PFSK-1 (cell line): ENCODE results near the gene ADAMTS7.

Source experiments
- FOXP2 ChIP-seq: optimal IDR thresholded peaks from 2 replicates; pipeline ENCODE3; 2011; ENCODE audit warnings: borderline replicate concordance, control low read depth, inconsistent platforms; ENCODE audit not compliant: insufficient read depth; ENCODE audit errors: extremely low read length, extremely low read depth
- POLR2AphosphoS5 ChIP-seq: IDR thresholded peaks from 2 replicates; pipeline ENCODE4 v1.6.1; 2012; ENCODE audit warnings: low read depth, mild to moderate bottlenecking, control low read depth, low read length, moderate library complexity
- SIN3A ChIP-seq: IDR thresholded peaks from 2 replicates; pipeline ENCODE4 v1.6.1; 2012; ENCODE audit warnings: mild to moderate bottlenecking, low read length, moderate library complexity, borderline replicate concordance; ENCODE audit not compliant: insufficient read depth
- TAF1 ChIP-seq: IDR thresholded peaks from 2 replicates; pipeline ENCODE4 v1.6.1; 2012; ENCODE audit warnings: low read length, control low read depth, borderline replicate concordance; ENCODE audit not compliant: insufficient read depth
- TF ChIP-seq, protein P1 (sequence below), 2 experiments: IDR thresholded peaks; 2 replicates each; pipeline versions ENCODE4 v1.6.1 to v1.8.0; 2011 to 2012; ENCODE audit warnings: low read depth in 2 of 2, low read length in 2 of 2, control low read depth in 1 of 2, inconsistent platforms in 1 of 2, mild to moderate bottlenecking in 1 of 2, moderate library complexity in 1 of 2; ENCODE audit not compliant: insufficient read depth in 1 of 2

Gene ADAMTS7

DNA sequence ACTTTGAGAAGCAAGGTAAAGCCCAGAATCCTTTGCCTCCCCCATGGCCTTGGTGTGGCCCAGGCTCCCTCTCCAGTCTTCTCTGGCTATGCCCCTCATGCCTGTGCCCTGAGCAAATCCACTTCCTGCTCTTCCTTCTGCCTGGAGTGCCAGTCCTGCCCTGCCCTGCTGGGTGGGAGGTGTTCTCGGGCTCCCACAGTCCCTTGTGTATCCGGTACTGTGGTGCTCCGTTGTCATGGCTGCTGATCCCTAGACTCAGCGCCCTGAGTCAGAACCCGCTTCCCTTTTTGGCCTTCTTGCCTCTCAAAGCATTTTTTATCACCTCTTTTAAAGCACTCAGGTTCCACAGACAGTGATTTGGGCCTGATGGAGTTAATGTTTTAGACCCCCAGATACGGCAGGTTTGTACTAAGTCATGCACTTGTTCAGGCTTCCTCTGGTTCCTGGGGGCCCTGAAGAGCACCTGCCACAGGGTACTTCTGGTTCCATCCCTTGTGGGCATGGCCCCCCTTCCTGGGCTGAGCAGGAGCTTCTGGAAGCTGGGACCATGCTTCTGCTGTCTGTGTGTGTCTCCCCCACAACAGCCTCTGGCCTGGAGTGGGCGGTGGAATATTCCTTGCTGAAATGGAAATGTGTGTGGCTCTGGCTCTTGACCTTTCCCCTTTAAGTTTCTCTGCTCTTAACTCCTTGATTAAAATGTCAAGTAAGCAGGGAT lies 29.6 kb upstream of the ADAMTS7 start:
- no peak for TF ChIP-seq FOXP2
- TF ChIP-seq POLR2AphosphoS5 = no peak

DNA sequence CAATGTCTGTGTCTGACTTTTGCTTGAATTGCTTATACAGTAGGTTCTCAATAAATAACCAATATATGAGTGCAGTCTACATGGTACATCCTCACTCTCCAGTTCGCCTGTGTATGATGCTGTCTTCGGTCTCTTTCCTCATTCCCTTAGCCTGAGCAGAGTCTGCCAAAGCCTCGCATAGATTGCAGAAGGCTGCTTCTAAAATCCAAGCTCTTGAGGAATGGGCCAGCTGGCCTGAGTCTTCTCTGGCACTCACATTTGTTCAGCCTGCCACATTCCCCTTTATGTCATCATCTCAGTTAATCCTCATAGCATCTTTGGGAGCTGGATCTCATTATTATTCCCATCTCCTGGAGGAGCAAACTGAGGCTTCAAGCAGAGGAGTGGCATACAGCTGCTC lies 27.2 kb upstream of the ADAMTS7 start:
- TF ChIP-seq FOXP2 (no peak), POLR2AphosphoS5 (no peak), TAF1 (no peak), SIN3A (no peak)
- TF ChIP-seq, protein P1, sequence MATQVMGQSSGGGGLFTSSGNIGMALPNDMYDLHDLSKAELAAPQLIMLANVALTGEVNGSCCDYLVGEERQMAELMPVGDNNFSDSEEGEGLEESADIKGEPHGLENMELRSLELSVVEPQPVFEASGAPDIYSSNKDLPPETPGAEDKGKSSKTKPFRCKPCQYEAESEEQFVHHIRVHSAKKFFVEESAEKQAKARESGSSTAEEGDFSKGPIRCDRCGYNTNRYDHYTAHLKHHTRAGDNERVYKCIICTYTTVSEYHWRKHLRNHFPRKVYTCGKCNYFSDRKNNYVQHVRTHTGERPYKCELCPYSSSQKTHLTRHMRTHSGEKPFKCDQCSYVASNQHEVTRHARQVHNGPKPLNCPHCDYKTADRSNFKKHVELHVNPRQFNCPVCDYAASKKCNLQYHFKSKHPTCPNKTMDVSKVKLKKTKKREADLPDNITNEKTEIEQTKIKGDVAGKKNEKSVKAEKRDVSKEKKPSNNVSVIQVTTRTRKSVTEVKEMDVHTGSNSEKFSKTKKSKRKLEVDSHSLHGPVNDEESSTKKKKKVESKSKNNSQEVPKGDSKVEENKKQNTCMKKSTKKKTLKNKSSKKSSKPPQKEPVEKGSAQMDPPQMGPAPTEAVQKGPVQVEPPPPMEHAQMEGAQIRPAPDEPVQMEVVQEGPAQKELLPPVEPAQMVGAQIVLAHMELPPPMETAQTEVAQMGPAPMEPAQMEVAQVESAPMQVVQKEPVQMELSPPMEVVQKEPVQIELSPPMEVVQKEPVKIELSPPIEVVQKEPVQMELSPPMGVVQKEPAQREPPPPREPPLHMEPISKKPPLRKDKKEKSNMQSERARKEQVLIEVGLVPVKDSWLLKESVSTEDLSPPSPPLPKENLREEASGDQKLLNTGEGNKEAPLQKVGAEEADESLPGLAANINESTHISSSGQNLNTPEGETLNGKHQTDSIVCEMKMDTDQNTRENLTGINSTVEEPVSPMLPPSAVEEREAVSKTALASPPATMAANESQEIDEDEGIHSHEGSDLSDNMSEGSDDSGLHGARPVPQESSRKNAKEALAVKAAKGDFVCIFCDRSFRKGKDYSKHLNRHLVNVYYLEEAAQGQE (IDR thresholded peaks at IDR 0.05; ENCODE audit: insufficient read depth in 1 of 2, low read depth in 2 of 2, low read length in 2 of 2) = no peak

DNA sequence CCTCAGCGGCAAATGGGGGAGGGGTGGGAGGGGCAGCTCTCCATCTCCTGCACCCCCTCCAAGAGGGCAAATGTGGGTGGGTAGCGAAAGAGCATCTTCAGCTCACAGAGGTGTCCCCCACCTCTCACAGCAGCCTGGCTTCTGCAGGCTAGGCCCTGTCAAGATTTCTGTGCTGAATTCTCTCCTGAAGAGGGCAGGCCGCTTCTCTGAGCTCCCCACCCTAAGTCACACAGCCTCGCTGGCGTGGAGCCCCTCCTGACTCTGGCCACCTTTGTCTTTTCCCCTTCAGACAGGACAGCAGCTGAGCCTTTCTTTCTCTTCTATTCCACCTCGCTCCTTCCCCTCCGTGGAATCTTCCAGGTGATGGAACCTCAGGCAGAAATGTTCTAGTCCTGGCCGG lies 26.3 kb upstream of the ADAMTS7 start:
- TF ChIP-seq SIN3A (no peak), FOXP2 (no peak), POLR2AphosphoS5 (no peak), TAF1 (no peak)
- TF ChIP-seq, protein P1 (IDR thresholded peaks at IDR 0.05; ENCODE audit: insufficient read depth in 1 of 2, low read depth in 2 of 2, low read length in 2 of 2) = no peak

DNA sequence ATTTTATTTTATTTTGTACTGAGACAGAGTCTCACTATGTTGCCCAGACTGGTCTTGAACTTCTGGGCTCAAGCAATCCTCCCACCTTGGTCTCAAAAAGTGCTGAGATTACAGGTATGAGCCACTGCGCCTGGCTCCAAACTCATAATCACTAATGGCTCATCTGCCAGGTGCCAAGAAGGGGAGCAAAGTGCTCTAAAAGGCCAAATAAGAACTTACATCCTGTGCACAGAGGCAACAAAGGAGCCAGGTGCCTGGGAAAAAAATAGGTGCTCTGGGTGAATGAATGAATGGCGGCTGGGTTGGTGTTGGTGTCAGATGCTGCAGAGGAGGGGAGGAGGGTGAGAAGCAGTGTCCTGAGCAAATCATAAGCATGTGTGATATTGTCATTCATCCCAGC lies 25.9 kb upstream of the ADAMTS7 start:
- TF ChIP-seq, protein P1 (IDR thresholded peaks at IDR 0.05; ENCODE audit: insufficient read depth in 1 of 2, low read depth in 2 of 2, low read length in 2 of 2) = no peak
- TF ChIP-seq TAF1 (no peak), FOXP2 (no peak), POLR2AphosphoS5 (no peak), SIN3A (no peak)

DNA sequence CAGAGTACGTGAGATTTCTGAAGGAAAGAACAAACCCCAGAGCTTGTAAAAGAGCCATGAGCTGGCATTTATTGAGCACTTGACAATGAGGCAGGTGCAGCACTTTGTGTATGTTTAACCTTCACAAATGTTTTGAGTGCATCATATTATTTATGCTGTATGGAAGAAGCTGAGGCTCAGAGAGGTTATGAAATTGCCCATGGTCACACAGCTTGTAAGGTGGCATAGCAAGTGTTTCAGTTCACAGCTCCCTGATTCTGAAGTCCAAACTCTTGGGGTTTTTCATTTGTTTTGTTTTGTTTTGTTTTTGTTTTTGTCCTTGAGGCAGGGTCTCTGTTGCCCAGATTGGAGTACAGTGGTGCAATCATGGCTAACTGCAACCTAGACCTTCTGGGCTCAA lies 25.1 kb upstream of the ADAMTS7 start:
- TF ChIP-seq FOXP2 (no peak), POLR2AphosphoS5 (no peak)
- TF ChIP-seq, protein P1 (IDR thresholded peaks at IDR 0.05; ENCODE audit: insufficient read depth in 1 of 2, low read depth in 2 of 2, low read length in 2 of 2) = no peak
